ENCODE results near the gene VDAC2. TPM values are rescaled to one million over a fixed set of nuclear protein-coding genes. Genes with fewer than 3 reads are reported as not detected.

Gene VDAC2
- total and polyA plus RNA-seq, 10 of the 15 experiments (the other 5 are each of a cell fraction or from before 2014, with no cell fraction given), result 73.4 to 294 (median 146) TPM

- TF ChIP-seq SUPT20H (IDR thresholded peaks at IDR 0.05; ENCODE audit: borderline replicate concordance, control insufficient read depth, low read depth, low read length) (no peak), SMC3 (IDR thresholded peaks at IDR 0.05; ENCODE audit: borderline replicate concordance, low read length) (peak; percentile 80), JUND (IDR thresholded peaks at IDR 0.05; ENCODE audit: low read depth, low read length) (no peak), PKNOX1 (IDR thresholded peaks at IDR 0.05) (peak; percentile 97), JUNB (IDR thresholded peaks at IDR 0.05) (no peak), ATF3 (IDR thresholded peaks at IDR 0.05; ENCODE audit: borderline replicate concordance, extremely low read depth, low read depth, low read length) (peak; percentile 54; the same call in 1 of the 2 replicates), ZBTB11 (CRISPR knock-in tag; IDR thresholded peaks at IDR 0.05) (no peak), NFYB (IDR thresholded peaks at IDR 0.05; ENCODE audit: insufficient read depth, low read depth, low read length) (no peak), PAX8 (IDR thresholded peaks at IDR 0.05) (no peak), NR2F1 (conservative IDR thresholded peaks at IDR 0.05) (no peak), LARP7 (IDR thresholded peaks at IDR 0.05) (no peak), BCL3 (IDR thresholded peaks at IDR 0.05; ENCODE audit: borderline replicate concordance, insufficient read depth, low read depth, low read length, poor library complexity, severe bottlenecking) (no peak), MTA2 (IDR thresholded peaks at IDR 0.05; ENCODE audit: low read depth) (no peak), SMARCA5 (IDR thresholded peaks at IDR 0.05) (no peak), BCL11A (IDR thresholded peaks at IDR 0.05; ENCODE audit: low read depth, low read length) (no peak), STAT3 (IDR thresholded peaks at IDR 0.05; ENCODE audit: low read depth, low read length) (no peak), NBN (IDR thresholded peaks at IDR 0.05) (peak; percentile 74), CTCF (IDR thresholded peaks at IDR 0.05 in 2 of 3, conservative IDR thresholded peaks at IDR 0.05 in 1 of 3; ENCODE audit: control insufficient read depth in 2 of 3, extremely low read depth in 1 of 3, insufficient read depth in 1 of 3, low read depth in 3 of 3, low read length in 3 of 3) (peak; percentile 93 to 97 (median 95); a peak in 5 of 6 replicates), IKZF2 (IDR thresholded peaks at IDR 0.05) (no peak)
These were observed 20.0 kb downstream of the VDAC2 start (continued) for GRCh38 chr10:75230600-75231038.
